ENCODE results near the gene KLHL33. TPM values are rescaled to one million over a fixed set of nuclear protein-coding genes. Genes with fewer than 3 reads are reported as not detected.

Gene KLHL33
- total RNA-seq, 1 experiment from 2014 or later, result 0.11 TPM

DNA sequence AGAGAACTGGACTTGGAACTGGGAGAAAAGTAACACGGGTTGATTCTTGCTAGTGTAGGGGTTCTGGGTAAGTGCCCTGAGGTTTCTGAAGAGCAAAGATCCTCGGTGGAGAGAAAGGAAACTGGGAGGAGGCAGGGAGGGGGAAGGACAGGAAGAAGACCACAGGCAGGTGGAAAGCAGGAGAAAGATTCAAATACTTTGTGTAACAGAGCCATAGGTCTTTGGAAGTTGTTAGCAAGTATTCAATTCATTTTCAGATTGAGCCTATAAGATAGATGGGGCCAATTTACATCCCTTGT is 34.6 kb upstream of the KLHL33 start:
- TF ChIP-seq EZH2 (IDR thresholded peaks at IDR 0.05; ENCODE audit: low read depth), result no peak
- TF ChIP-seq, protein P1, sequence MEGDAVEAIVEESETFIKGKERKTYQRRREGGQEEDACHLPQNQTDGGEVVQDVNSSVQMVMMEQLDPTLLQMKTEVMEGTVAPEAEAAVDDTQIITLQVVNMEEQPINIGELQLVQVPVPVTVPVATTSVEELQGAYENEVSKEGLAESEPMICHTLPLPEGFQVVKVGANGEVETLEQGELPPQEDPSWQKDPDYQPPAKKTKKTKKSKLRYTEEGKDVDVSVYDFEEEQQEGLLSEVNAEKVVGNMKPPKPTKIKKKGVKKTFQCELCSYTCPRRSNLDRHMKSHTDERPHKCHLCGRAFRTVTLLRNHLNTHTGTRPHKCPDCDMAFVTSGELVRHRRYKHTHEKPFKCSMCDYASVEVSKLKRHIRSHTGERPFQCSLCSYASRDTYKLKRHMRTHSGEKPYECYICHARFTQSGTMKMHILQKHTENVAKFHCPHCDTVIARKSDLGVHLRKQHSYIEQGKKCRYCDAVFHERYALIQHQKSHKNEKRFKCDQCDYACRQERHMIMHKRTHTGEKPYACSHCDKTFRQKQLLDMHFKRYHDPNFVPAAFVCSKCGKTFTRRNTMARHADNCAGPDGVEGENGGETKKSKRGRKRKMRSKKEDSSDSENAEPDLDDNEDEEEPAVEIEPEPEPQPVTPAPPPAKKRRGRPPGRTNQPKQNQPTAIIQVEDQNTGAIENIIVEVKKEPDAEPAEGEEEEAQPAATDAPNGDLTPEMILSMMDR (conservative IDR thresholded peaks at IDR 0.05), result no peak
- H3K4me1 ChIP-seq (replicated peaks; ENCODE audit: insufficient read depth), result no peaks in the 10 kb centered on the region; the same call in none of the 2 replicates
- BruUV-seq (replicated peaks), result no TSS peak
- no peaks in the 10 kb centered on the region for H3K9me2 ChIP-seq (ENCODE audit: insufficient read depth)
- ChIA-PET CTCF (no interaction called here), POLR2A (ENCODE audit: unreplicated experiment) (interaction anchor here (0.7 to 1.2 kb wide), 2 partner anchors 9 to 129 kb away, joined by 5 to 6 read pairs; partner anchors contain the start of gene PIP4P1)
- H2AFZ ChIP-seq, result peak overlapping the region; percentile 94
- H4K20me1 ChIP-seq (ENCODE audit: insufficient read depth), result no peaks in the 10 kb centered on the region
- peak in 1 of 2 experiments; percentile 39 for DNase-seq
- H3K27me3 ChIP-seq (ENCODE audit: insufficient read depth, low read depth), result no peaks in the 10 kb centered on the region
- no peaks in the 10 kb centered on the region for H3K9me3 ChIP-seq (ENCODE audit: insufficient read depth, low read depth)
- intact Hi-C loops (cut with micrococcal nuclease; ENCODE audit: unreplicated experiment), result no loop called here
- peak overlapping the region; percentile 80 for H3K4me3 ChIP-seq
- peaks cover 11% of the 10 kb centered on the region; the same call in 1 of the 2 replicates for H3F3A ChIP-seq (ENCODE audit: insufficient read depth, low read depth)
- H3K79me2 ChIP-seq (ENCODE audit: low read depth), result peaks cover 23% of the 10 kb centered on the region
- H3K4me2 ChIP-seq, result peak overlapping the region; percentile 100
- peak overlapping the region; percentile 80 for H3K27ac ChIP-seq
- no peaks in the 10 kb centered on the region for H3K36me3 ChIP-seq (ENCODE audit: low read depth)

DNA sequence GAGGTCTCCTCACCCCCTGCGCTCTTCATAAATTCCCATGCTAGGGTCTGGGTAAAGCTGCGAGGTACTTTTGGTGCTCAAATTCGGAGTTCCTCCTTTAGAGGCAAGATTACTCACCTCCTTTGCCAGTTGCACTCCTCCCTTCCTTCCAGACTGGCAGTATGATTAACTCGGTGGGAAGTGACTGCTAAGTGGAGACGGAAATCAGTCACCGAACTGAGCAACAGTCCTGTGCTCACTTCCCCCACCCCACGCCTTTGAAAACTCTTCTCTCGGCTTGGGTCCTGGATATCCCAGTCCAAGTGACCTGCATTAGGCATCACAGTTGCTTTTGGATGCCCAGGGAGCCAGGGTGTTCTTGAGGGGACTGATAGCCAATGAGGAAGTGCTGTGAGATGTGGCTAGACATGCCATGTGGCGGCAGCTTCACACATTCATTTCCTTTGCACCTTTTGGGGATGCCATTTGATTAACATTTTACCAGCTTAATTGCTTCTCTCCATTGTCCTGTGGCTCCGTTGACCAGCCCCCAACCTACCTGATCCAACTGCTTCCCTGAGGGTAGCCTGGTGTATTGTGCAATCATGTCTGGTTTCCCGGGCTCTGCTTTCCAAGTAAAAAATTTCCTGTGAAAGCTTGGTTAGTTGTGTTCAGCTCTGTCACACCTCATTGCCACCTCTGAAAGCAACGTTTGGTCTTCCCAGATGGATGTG is 34.1 kb upstream of the KLHL33 start:
- peak overlapping the region; percentile 80 for H3K4me3 ChIP-seq
- no peaks in the 10 kb centered on the region; the same call in none of the 2 replicates for H3K4me1 ChIP-seq (replicated peaks; ENCODE audit: insufficient read depth)
- BruUV-seq (replicated peaks), result TSS peak; percentile 48
- H3K27me3 ChIP-seq (ENCODE audit: insufficient read depth, low read depth), result no peaks in the 10 kb centered on the region
- no peaks in the 10 kb centered on the region for H3K9me3 ChIP-seq (ENCODE audit: insufficient read depth, low read depth)
- H3K9me2 ChIP-seq (ENCODE audit: insufficient read depth), result no peaks in the 10 kb centered on the region
- intact Hi-C loops (cut with micrococcal nuclease; ENCODE audit: unreplicated experiment), result loop anchor here (1.0 to 10.0 kb wide), 2 partner anchors 9 to 125 kb away; partner anchors contain the start of genes PARP2 and PIP4P1
- peak; percentile 16 to 63 for DNase-seq
- POLR2A ChIA-PET (ENCODE audit: unreplicated experiment), result interaction anchor here (0.7 to 1.2 kb wide), 2 partner anchors 8 to 130 kb away, joined by 5 to 6 read pairs; partner anchors contain the start of gene PIP4P1
- TF ChIP-seq, protein P1 (conservative IDR thresholded peaks at IDR 0.05), result no peak
- TF ChIP-seq EZH2 (IDR thresholded peaks at IDR 0.05; ENCODE audit: low read depth), result no peak
- CTCF ChIA-PET, result interaction anchor here (0.6 kb wide), 1 partner anchor 17 kb away, joined by 3 read pairs; no protein-coding TSS in a partner anchor
- peak overlapping the region; percentile 80 for H3K27ac ChIP-seq
- peaks cover 11% of the 10 kb centered on the region; the same call in 1 of the 2 replicates for H3F3A ChIP-seq (ENCODE audit: insufficient read depth, low read depth)
- H3K79me2 ChIP-seq (ENCODE audit: low read depth), result peaks cover 23% of the 10 kb centered on the region
- H3K36me3 ChIP-seq (ENCODE audit: low read depth), result no peaks in the 10 kb centered on the region
- H4K20me1 ChIP-seq (ENCODE audit: insufficient read depth), result no peaks in the 10 kb centered on the region
- H2AFZ ChIP-seq, result peak overlapping the region; percentile 94
- H3K4me2 ChIP-seq, result peak overlapping the region; percentile 100

DNA sequence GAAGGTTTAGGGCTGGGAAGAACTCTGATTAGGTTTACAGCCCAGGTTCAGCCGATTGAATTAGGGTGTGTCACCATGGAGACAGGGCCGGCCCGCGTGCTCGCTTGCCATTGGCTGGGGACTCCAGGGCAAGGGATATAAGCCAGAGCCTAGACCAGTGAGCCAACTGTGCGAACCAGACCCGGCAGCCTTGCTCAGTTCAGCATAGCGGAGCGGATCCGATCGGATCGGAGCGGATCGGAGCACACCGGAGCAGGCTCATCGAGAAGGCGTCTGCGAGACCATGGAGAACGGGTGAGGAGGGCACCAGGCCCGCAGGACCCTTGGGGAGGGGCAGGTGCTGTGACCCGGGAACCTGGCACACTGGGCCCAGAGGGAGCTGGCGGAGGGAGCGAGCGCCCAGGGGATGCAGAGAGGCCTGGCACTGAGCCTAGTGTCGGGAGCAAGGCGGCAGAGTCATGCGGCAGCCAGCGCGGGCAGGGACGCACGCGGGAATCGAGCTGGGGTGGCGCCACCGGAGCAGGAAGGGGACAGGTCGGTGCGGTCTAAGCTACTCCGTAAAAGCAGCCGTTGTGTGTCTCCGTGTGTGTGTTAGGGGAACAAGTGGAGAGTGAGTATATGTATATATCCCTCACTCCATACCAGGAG is 33.4 kb upstream of the KLHL33 start, which contains the start of gene PNP:
Gene PNP, plus strand, starts transcription at position 165 of the 648 bp plus-strand sequence. Its CDS starts 119 bp downstream, at position 284.
- H4K20me1 ChIP-seq (ENCODE audit: insufficient read depth), result no peaks in the 10 kb centered on the region
- no TSS peak for BruUV-seq (replicated peaks)
- ChIA-PET POLR2A (ENCODE audit: unreplicated experiment) (interaction anchor here (0.6 to 1.2 kb wide), 2 partner anchors 8 to 253 kb away, joined by 3 to 5 read pairs; partner anchors contain the start of gene PIP4P1), CTCF (interaction anchor here (0.6 kb wide), 1 partner anchor 16 kb away, joined by 3 read pairs; no protein-coding TSS in a partner anchor)
- H3K4me2 ChIP-seq, result peak within 1 kb of the TSS; percentile 100
- H3K27ac ChIP-seq, result peak within 1 kb of the TSS; percentile 80
- no peaks in the 10 kb centered on the region for H3K36me3 ChIP-seq (ENCODE audit: low read depth)
- peak within 1 kb of the TSS; percentile 80 for H3K4me3 ChIP-seq
- H3K4me1 ChIP-seq (replicated peaks; ENCODE audit: insufficient read depth), result no peaks in the 10 kb centered on the region; the same call in none of the 2 replicates
- H3K9me2 ChIP-seq (ENCODE audit: insufficient read depth), result no peaks in the 10 kb centered on the region
- peak; percentile 74 to 76 for DNase-seq
- no peaks in the 10 kb centered on the region for H3K9me3 ChIP-seq (ENCODE audit: insufficient read depth, low read depth)
- H3K27me3 ChIP-seq (ENCODE audit: insufficient read depth, low read depth), result no peaks in the 10 kb centered on the region
- intact Hi-C loops (cut with micrococcal nuclease; ENCODE audit: unreplicated experiment), result loop anchor here (1.0 to 10.0 kb wide), 2 partner anchors 8 to 125 kb away; partner anchors contain the start of genes PARP2 and PIP4P1
- H2AFZ ChIP-seq, result peak within 1 kb of the TSS; percentile 94
- H3F3A ChIP-seq (ENCODE audit: insufficient read depth, low read depth), result peaks cover 11% of the 10 kb centered on the region; the same call in 1 of the 2 replicates
- no peak for TF ChIP-seq EZH2 (IDR thresholded peaks at IDR 0.05; ENCODE audit: low read depth)
- TF ChIP-seq, protein P1 (conservative IDR thresholded peaks at IDR 0.05), result no peak
- peaks cover 23% of the 10 kb centered on the region for H3K79me2 ChIP-seq (ENCODE audit: low read depth)

Data from PC-9 (cell line).